HepG2 (cell line): ENCODE results near the gene HMCN2. TPM values are rescaled to one million over a fixed set of nuclear protein-coding genes. Genes with fewer than 3 reads are reported as not detected.
A peak's percentile ranks its signal among the peaks of the same experiment; 100 is the strongest.

Experiments used
- EED ChIP-seq: sonication (generic); formaldehyde crosslinking; IDR thresholded peaks from 2 replicates; pipeline ENCODE4 v1.5.0; 2020; ENCODE audit warnings: mild to moderate bottlenecking, missing genetic modification reagents
- HCFC1 ChIP-seq: fragments of 150-350 bp; IDR thresholded peaks from 2 replicates; pipeline ENCODE4 v1.6.1; 2014; ENCODE audit warnings: low read depth, low read length
- HMG20B ChIP-seq: conservative IDR thresholded peaks from 2 replicates; pipeline ENCODE4 v1.6.1; 2016; ENCODE audit warnings: missing genetic modification reagents, missing compliant biosample characterization
- HNRNPLL ChIP-seq: fragments of 200-400 bp; formaldehyde crosslinking; IDR thresholded peaks from 2 replicates; pipeline ENCODE4 v1.6.1; 2017; ENCODE audit warnings: mild to moderate bottlenecking, low read depth, low read length; ENCODE audit not compliant: poor library complexity, severe bottlenecking
- KDM6A ChIP-seq: IDR thresholded peaks from 2 replicates; pipeline ENCODE4 v1.6.1; 2016; ENCODE audit warnings: low read depth
- MTERF4 ChIP-seq: sonication (generic); formaldehyde crosslinking; IDR thresholded peaks from 2 replicates; pipeline ENCODE4 v1.8.0; 2023; ENCODE audit warnings: mild to moderate bottlenecking, missing genetic modification reagents
- NCOR1 ChIP-seq: fragments of 200-600 bp; sonication (generic); IDR thresholded peaks from 2 replicates; pipeline ENCODE4 v1.7.0; 2017; ENCODE audit warnings: antibody characterized with exemption, low read length, borderline replicate concordance
- NFRKB ChIP-seq: fragments of 450-650 bp; IDR thresholded peaks from 2 replicates; pipeline ENCODE4 v1.6.1; 2017
- POLR2G ChIP-seq: fragments of 200-400 bp; formaldehyde crosslinking; IDR thresholded peaks from 2 replicates; pipeline ENCODE4 v1.6.1; 2018; ENCODE audit warnings: mild to moderate bottlenecking, low read depth, low read length, moderate library complexity
- RFXANK ChIP-seq: IDR thresholded peaks from 2 replicates; pipeline ENCODE4 v1.6.1; 2016
- SOX5 ChIP-seq: IDR thresholded peaks from 2 replicates; pipeline ENCODE4 v1.6.1; 2016; ENCODE audit warnings: borderline replicate concordance
- SRF ChIP-seq: IDR thresholded peaks from 2 replicates; pipeline ENCODE4 v1.6.1; 2011; ENCODE audit warnings: mild to moderate bottlenecking, low read depth, low read length, moderate library complexity
- STAT6 ChIP-seq: sonication (generic); formaldehyde crosslinking; IDR thresholded peaks from 2 replicates; pipeline ENCODE4 v1.4.0; 2020; ENCODE audit warnings: missing genetic modification reagents, mild to moderate bottlenecking, borderline replicate concordance
- ZNF296 ChIP-seq: sonication (generic); formaldehyde crosslinking; conservative IDR thresholded peaks from 2 replicates; pipeline ENCODE4 v1.5.0; 2020; ENCODE audit warnings: mild to moderate bottlenecking, missing genetic modification reagents
- ZNF329 ChIP-seq: sonication (generic); formaldehyde crosslinking; IDR thresholded peaks from 2 replicates; pipeline ENCODE4 v1.9.0; 2021; ENCODE audit warnings: low read depth, mild to moderate bottlenecking, missing genetic modification reagents
- ZNF335 ChIP-seq: sonication (generic); formaldehyde crosslinking; IDR thresholded peaks from 2 replicates; pipeline ENCODE4 v1.4.0; 2020; ENCODE audit warnings: missing genetic modification reagents
- ZNF34 ChIP-seq: sonication (generic); formaldehyde crosslinking; IDR thresholded peaks from 2 replicates; pipeline ENCODE4 v1.4.0; 2020; ENCODE audit warnings: mild to moderate bottlenecking, missing genetic modification reagents, borderline replicate concordance
- ZNF354B ChIP-seq: sonication (generic); formaldehyde crosslinking; IDR thresholded peaks from 2 replicates; pipeline ENCODE4 v1.8.0; 2022; ENCODE audit warnings: mild to moderate bottlenecking, missing genetic modification reagents
- ZNF747 ChIP-seq: sonication (generic); formaldehyde crosslinking; IDR thresholded peaks from 2 replicates; pipeline ENCODE4 v1.8.1; 2023; ENCODE audit warnings: missing genetic modification reagents, mild to moderate bottlenecking, borderline replicate concordance
- ZNF749 ChIP-seq: sonication (generic); formaldehyde crosslinking; IDR thresholded peaks from 2 replicates; pipeline ENCODE4 v1.8.0; 2022; ENCODE audit warnings: mild to moderate bottlenecking, missing genetic modification reagents, moderate library complexity, borderline replicate concordance
- polyA plus RNA-seq, 8 experiments: library from polyadenylated mRNA; depleted of rRNA in 3 of 8; stranded (reverse) in 7 of 8; unstranded in 1 of 8; fragments of >200 nt; fragmentation: Illumina TruSeq in 4 of 8; extraction: Trizol in 4 of 8; gene quantifications; 2 replicates each; pipeline versions ENCODE4 v1.2.1 to v1.2.3, GENCODE V29; 2011 to 2016; ENCODE audit warnings: low read depth in 4 of 8, missing spikeins in 1 of 8, mixed read lengths in 1 of 8; ENCODE audit not compliant: insufficient read depth in 1 of 8
- total RNA-seq, 5 experiments: library from RNA; depleted of rRNA; stranded (reverse); fragments of >200 nt; fragmentation: Illumina TruSeq; extraction: Trizol; gene quantifications; 2 replicates each; pipeline ENCODE4 v1.2.3, GENCODE V29; 2016; ENCODE audit warnings: low read depth in 1 of 5
- TF ChIP-seq, protein P1 (sequence below): sonication (generic); formaldehyde crosslinking; IDR thresholded peaks from 2 replicates; pipeline ENCODE4 v1.4.0; 2020; ENCODE audit warnings: missing genetic modification reagents
- TF ChIP-seq, protein P2 (sequence below): sonication (generic); formaldehyde crosslinking; conservative IDR thresholded peaks from 2 replicates; pipeline ENCODE4 v1.4.0; 2020; ENCODE audit warnings: mild to moderate bottlenecking, missing genetic modification reagents, moderate library complexity

Gene HMCN2
- total and polyA plus RNA-seq, 2 of the 13 experiments (the other 11 are each of a cell fraction or from before 2014, with no cell fraction given), result 0.09 TPM; not detected in 1

GRCh38 chr9:130433168-130433946 is 167.8 kb downstream of the HMCN2 start (continued):
- TF ChIP-seq, protein P1, sequence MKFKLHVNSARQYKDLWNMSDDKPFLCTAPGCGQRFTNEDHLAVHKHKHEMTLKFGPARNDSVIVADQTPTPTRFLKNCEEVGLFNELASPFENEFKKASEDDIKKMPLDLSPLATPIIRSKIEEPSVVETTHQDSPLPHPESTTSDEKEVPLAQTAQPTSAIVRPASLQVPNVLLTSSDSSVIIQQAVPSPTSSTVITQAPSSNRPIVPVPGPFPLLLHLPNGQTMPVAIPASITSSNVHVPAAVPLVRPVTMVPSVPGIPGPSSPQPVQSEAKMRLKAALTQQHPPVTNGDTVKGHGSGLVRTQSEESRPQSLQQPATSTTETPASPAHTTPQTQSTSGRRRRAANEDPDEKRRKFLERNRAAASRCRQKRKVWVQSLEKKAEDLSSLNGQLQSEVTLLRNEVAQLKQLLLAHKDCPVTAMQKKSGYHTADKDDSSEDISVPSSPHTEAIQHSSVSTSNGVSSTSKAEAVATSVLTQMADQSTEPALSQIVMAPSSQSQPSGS (CRISPR knock-in tag), result no peak
- TF ChIP-seq KDM6A (CRISPR knock-in tag) (no peak), MTERF4 (0 out of 2 replicates have a peak, but pooled peaks have one; percentile 69), NFRKB (no peak), SOX5 (no peak), ZNF749 (CRISPR knock-in tag) (peak; percentile 78; the same call in 1 of the 2 replicates), RFXANK (no peak), HMG20B (CRISPR knock-in tag) (no peak), POLR2G (no peak), ZNF747 (peak; percentile 67; the same call in 1 of the 2 replicates), EED (CRISPR knock-in tag) (no peak; the same call in none of the 2 replicates), HCFC1 (no peak), ZNF335 (CRISPR knock-in tag) (no peak), ZNF329 (CRISPR knock-in tag) (peak; percentile 45; the same call in 1 of the 2 replicates), ZNF354B (CRISPR knock-in tag) (no peak), ZNF296 (CRISPR knock-in tag) (no peak), SRF (no peak), ZNF34 (CRISPR knock-in tag) (peak; percentile 47; the same call in 1 of the 2 replicates), NCOR1 (0 out of 2 replicates have a peak, but pooled peaks have one; percentile 26), HNRNPLL (peak; percentile 77), STAT6 (CRISPR knock-in tag) (no peak)
- TF ChIP-seq, protein P2, sequence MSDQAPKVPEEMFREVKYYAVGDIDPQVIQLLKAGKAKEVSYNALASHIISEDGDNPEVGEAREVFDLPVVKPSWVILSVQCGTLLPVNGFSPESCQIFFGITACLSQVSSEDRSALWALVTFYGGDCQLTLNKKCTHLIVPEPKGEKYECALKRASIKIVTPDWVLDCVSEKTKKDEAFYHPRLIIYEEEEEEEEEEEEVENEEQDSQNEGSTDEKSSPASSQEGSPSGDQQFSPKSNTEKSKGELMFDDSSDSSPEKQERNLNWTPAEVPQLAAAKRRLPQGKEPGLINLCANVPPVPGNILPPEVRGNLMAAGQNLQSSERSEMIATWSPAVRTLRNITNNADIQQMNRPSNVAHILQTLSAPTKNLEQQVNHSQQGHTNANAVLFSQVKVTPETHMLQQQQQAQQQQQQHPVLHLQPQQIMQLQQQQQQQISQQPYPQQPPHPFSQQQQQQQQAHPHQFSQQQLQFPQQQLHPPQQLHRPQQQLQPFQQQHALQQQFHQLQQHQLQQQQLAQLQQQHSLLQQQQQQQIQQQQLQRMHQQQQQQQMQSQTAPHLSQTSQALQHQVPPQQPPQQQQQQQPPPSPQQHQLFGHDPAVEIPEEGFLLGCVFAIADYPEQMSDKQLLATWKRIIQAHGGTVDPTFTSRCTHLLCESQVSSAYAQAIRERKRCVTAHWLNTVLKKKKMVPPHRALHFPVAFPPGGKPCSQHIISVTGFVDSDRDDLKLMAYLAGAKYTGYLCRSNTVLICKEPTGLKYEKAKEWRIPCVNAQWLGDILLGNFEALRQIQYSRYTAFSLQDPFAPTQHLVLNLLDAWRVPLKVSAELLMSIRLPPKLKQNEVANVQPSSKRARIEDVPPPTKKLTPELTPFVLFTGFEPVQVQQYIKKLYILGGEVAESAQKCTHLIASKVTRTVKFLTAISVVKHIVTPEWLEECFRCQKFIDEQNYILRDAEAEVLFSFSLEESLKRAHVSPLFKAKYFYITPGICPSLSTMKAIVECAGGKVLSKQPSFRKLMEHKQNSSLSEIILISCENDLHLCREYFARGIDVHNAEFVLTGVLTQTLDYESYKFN (CRISPR knock-in tag), result peak; percentile 59
